ENCODE measurements around the gene HECW1.

The HECW1 gene

DNA sequence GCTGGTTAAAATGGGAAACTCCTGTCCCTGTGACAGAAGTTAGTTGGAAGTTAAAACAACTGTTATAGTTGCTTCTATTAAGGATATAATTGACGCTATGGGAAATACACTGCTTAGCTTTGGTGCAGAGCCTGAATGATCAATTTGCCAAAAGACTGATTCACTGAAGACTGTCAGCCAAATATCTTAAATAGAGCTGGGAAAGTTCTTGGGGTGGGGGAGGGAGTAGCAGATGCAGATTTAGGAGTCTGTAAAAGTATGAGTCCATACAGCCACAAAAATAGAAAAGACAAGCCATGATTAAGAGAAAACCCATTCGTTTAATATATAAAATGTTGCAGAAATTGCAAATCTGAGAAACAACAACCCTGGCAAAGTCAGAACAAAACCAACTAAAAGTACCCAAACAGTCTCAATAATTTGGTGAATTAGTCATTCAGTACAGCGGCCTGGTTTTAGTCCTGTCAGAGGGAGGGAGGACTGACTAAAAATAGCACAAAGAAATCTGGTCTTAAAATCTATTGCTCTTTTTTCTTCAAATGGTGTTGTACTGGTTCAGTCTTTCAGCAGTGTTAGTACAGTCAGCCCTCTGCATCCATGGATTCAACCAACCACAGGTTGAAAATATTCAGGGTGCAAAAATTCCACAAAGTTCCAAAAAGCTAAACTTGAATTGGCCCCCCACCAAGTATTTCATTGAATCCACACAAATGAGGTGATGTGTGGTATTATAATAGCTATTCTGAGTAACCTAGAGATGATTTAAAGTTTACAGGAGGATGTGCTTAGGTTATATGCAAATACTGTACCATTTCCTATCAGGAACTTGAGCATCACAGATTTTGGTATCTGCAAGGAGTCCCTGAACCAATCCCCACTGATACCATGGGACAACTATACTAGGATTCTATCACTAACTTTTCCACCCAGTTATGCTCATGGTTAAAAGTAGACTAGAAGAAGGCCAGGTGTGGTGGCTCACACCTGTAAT, 500.4 kb downstream of the HECW1 start:
- no peak for DNase-seq (ENCODE audit: low read depth in 2 of 2)
